Breast epithelium (tissue), 3 donors: ENCODE data around the gene DGKA.

Source experiments
- CTCF ChIP-seq, 3 donors: fragments of 450-650 bp; IDR thresholded peaks; one replicate each; pipeline ENCODE4 v1.5.1; 2016 to 2017; ENCODE audit warnings: antibody characterized with exemption in 3 of 3, mild to moderate bottlenecking in 3 of 3, moderate library complexity in 3 of 3
- POLR2A ChIP-seq: fragments of 450-650 bp; IDR thresholded peaks from one replicate; pipeline ENCODE4 v1.6.1; 2016; ENCODE audit warnings: antibody characterized with exemption, mild to moderate bottlenecking, moderate library complexity
- POLR2AphosphoS5 ChIP-seq, 3 donors: sonication (generic); formaldehyde crosslinking; IDR thresholded peaks; one replicate each; pipeline ENCODE4 v1.6.1; 2017; ENCODE audit warnings: antibody characterized with exemption in 3 of 3

GRCh38 chr12:55933799-55934742 lies 3.1 kb downstream of the DGKA start:
- TF ChIP-seq POLR2AphosphoS5 (IDR thresholded peaks at IDR 0.05) (no peak), CTCF (IDR thresholded peaks at IDR 0.05) (no peak), POLR2A (no peak)
